GM10248 (cell line): ENCODE results near the gene LMBRD1.

Source experiments
- CTCF ChIA-PET: fragments of 300-600 bp; sonication (Branson Sonifier 250); formaldehyde crosslinking; extraction: SDS; loops from one replicate; lab custom pipeline; 2021; ENCODE audit warnings: antibody characterized with exemption; lab: Yijun Ruan, JAX
- POLR2A ChIA-PET: fragments of 350-650 bp; sonication (Branson Sonifier 250); formaldehyde crosslinking; extraction: SDS; loops from one replicate; lab custom pipeline; 2020; ENCODE audit warnings: antibody characterized with exemption; lab: Yijun Ruan, JAX
- DNase-seq: peaks from one replicate; pipeline ENCODE4 v3.0.0; 2012; ENCODE audit errors: extremely low spot score
- TF ChIP-seq, protein P1 (sequence below): IDR thresholded peaks from 2 replicates; pipeline ENCODE4 v1.5.1; 2012; ENCODE audit warnings: mild to moderate bottlenecking, low read depth; ENCODE audit errors: extremely low read depth, missing control alignments, control extremely low read depth

LMBRD1 gene

GRCh38 chr6:69706724-69707123 is 90.1 kb downstream of the LMBRD1 start:
- CTCF ChIA-PET: no interaction called here
- POLR2A ChIA-PET: no interaction called here
- TF ChIP-seq, protein P1, sequence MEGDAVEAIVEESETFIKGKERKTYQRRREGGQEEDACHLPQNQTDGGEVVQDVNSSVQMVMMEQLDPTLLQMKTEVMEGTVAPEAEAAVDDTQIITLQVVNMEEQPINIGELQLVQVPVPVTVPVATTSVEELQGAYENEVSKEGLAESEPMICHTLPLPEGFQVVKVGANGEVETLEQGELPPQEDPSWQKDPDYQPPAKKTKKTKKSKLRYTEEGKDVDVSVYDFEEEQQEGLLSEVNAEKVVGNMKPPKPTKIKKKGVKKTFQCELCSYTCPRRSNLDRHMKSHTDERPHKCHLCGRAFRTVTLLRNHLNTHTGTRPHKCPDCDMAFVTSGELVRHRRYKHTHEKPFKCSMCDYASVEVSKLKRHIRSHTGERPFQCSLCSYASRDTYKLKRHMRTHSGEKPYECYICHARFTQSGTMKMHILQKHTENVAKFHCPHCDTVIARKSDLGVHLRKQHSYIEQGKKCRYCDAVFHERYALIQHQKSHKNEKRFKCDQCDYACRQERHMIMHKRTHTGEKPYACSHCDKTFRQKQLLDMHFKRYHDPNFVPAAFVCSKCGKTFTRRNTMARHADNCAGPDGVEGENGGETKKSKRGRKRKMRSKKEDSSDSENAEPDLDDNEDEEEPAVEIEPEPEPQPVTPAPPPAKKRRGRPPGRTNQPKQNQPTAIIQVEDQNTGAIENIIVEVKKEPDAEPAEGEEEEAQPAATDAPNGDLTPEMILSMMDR: no peak
- DNase-seq: no peak

GRCh38 chr6:69705954-69706353 is 90.9 kb downstream of the LMBRD1 start:
- ChIA-PET CTCF (no interaction called here), POLR2A (no interaction called here)
- TF ChIP-seq, protein P1: no peak
- no peak for DNase-seq

- TF ChIP-seq, protein P1: no peak
- CTCF ChIA-PET: no interaction called here
- POLR2A ChIA-PET: no interaction called here
These were observed 91.9 kb downstream of the LMBRD1 start for GRCh38 chr6:69704916-69705315.

GRCh38 chr6:69699655-69700054 is 97.2 kb downstream of the LMBRD1 start:
- ChIA-PET CTCF (no interaction called here), POLR2A (no interaction called here)
- DNase-seq: no peak
- TF ChIP-seq, protein P1: no peak

More at GRCh38 chr6:69704916-69705315, 91.9 kb downstream of the LMBRD1 start:
- no peak for DNase-seq

GRCh38 chr6:69696273-69696672 is 100.5 kb downstream of the LMBRD1 start:
- TF ChIP-seq, protein P1: no peak
- POLR2A ChIA-PET: no interaction called here
- DNase-seq: peak; percentile 4
- CTCF ChIA-PET: interaction anchor here (0.7 to 0.9 kb wide), 2 partner anchors 9 to 16 kb away, joined by 3 read pairs; no protein-coding TSS in a partner anchor

DNA sequence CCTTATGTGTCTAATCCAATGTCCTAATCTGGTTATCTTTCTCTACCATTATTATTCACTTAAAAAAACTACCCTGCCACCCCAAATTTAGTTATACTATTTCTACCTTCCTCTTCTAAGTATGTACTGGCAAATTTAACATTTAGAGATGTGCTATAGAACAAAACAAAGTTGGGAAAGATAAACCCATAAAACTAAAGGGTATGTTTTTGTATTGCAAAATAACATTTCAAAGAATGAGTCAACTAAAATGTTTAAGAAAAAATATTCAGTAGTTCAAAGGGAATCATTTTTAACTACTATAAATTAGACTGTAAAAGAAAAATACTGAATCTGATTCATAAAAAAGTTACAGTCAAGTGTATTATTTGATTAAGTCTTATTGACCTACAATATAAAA is 103.0 kb downstream of the LMBRD1 start:
- no peak for DNase-seq
- CTCF ChIA-PET: no interaction called here
- TF ChIP-seq, protein P1: no peak
- POLR2A ChIA-PET: no interaction called here
